Mesendoderm (in vitro differentiated cells): ENCODE measurements around the gene DIPK1A.

Source experiments
- DNase-seq: peaks from one replicate; pipeline ENCODE4 v3.0.0; 2013
- H2AK5ac ChIP-seq: 2 replicates; pipeline ENCODE4 v1.6.1; 2013; ENCODE audit warnings: low read length, inconsistent platforms
- H2BK120ac ChIP-seq: 2 replicates; pipeline ENCODE4 v1.6.1; 2013; ENCODE audit warnings: low read depth, mild to moderate bottlenecking, low read length, moderate library complexity, mixed read lengths
- H2BK15ac ChIP-seq: replicated peaks from 2 replicates; pipeline ENCODE4 v1.6.1; 2013; ENCODE audit warnings: low read depth, mild to moderate bottlenecking, moderate library complexity
- H2BK5ac ChIP-seq: 2 replicates; pipeline ENCODE4 v1.6.1; 2013; ENCODE audit warnings: low read length, inconsistent platforms
- H3K18ac ChIP-seq: 2 replicates; pipeline ENCODE4 v1.6.1; 2013; ENCODE audit warnings: mild to moderate bottlenecking, low read length, mixed read lengths
- H3K23ac ChIP-seq: one replicate; pipeline ENCODE4 v1.6.1; 2013; ENCODE audit warnings: low read length
- H3K27ac ChIP-seq: 2 replicates; pipeline ENCODE4 v1.5.1; 2013; ENCODE audit warnings: low read depth, mild to moderate bottlenecking, inconsistent platforms, low read length, moderate library complexity
- H3K27me3 ChIP-seq: 2 replicates; pipeline ENCODE4 v1.6.1; 2013; ENCODE audit warnings: low read length, control low read depth, mild to moderate bottlenecking, inconsistent platforms; ENCODE audit not compliant: insufficient read depth, poor library complexity
- H3K36me3 ChIP-seq: 2 replicates; pipeline ENCODE4 v1.6.1; 2013; ENCODE audit warnings: low read length, inconsistent platforms; ENCODE audit not compliant: control insufficient read depth, insufficient read depth
- H3K4ac ChIP-seq: one replicate; pipeline ENCODE4 v1.6.1; 2013; ENCODE audit warnings: low read depth, mild to moderate bottlenecking, low read length, moderate library complexity
- H3K4me1 ChIP-seq: 2 replicates; pipeline ENCODE4 v1.6.1; 2013; ENCODE audit warnings: low read depth, low read length, inconsistent platforms; ENCODE audit not compliant: control insufficient read depth
- H3K4me2 ChIP-seq: 2 replicates; pipeline ENCODE4 v1.6.1; 2013; ENCODE audit warnings: low read length
- H3K4me3 ChIP-seq: 2 replicates; pipeline ENCODE4 v1.5.1; 2013; ENCODE audit warnings: mild to moderate bottlenecking, low read length
- H3K56ac ChIP-seq: one replicate; pipeline ENCODE4 v1.6.1; 2013; ENCODE audit warnings: low read length
- H3K79me1 ChIP-seq: 2 replicates; pipeline ENCODE4 v1.6.1; 2013; ENCODE audit warnings: low read length, inconsistent platforms
- H3K79me2 ChIP-seq: 2 replicates; pipeline ENCODE4 v1.6.1; 2013; ENCODE audit warnings: mild to moderate bottlenecking, low read length; ENCODE audit not compliant: control insufficient read depth, insufficient read depth
- H3K9ac ChIP-seq: 2 replicates; pipeline ENCODE4 v1.6.1; 2013; ENCODE audit warnings: low read length, inconsistent platforms
- H4K5ac ChIP-seq: one replicate; pipeline ENCODE4 v1.6.1; 2013; ENCODE audit warnings: low read length
- H4K8ac ChIP-seq: one replicate; pipeline ENCODE4 v1.6.1; 2013; ENCODE audit warnings: low read depth, mild to moderate bottlenecking, control low read depth, low read length, moderate library complexity
- WGBS: extraction: QIAGEN DNeasy Blood & Tissue Kit; methylation state at CpG from one replicate; pipeline ENCODE4 v1.1.7; 2013; ENCODE audit warnings: low lambda C conversion rate, missing lambda C conversion rate; ENCODE audit not compliant: insufficient coverage; ENCODE audit errors: extremely low coverage; 5-methylcytosine and 5-hydroxymethylcytosine counted together

The DIPK1A gene

DNA sequence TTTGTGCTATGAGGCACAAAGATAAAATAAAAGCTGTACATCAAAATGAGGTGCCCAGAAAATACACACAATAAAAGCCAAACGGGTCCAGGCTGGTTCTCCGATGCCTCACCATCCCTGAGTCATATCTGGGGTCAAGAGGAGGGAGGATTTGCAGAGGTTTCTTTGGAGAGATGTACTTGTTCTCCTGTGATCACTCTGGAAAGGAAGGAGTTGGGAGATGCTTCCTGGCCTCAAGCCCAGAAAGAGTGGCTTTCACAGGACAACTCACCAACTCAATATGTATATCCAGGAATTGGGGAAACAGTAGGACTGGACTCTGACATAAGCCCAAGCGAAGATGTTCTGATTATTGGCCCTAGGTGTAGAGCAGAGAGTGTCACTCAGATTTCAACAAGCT, 51.9 kb downstream of the DIPK1A start:
- H3K4ac ChIP-seq, result no peak overlapping the region
- no peak for DNase-seq
- H2BK15ac ChIP-seq, result no peak overlapping the region
- H3K4me1 ChIP-seq, result no peaks in the 10 kb centered on the region
- H4K8ac ChIP-seq, result no peak overlapping the region
- no peak overlapping the region for H2AK5ac ChIP-seq
- H2BK120ac ChIP-seq, result no peak overlapping the region
- no peaks in the 10 kb centered on the region for H3K27me3 ChIP-seq
- H3K79me1 ChIP-seq, result no peaks in the 10 kb centered on the region
- H4K5ac ChIP-seq, result no peak overlapping the region
- no peak overlapping the region for H3K9ac ChIP-seq
- no peak overlapping the region for H3K18ac ChIP-seq
- H3K4me3 ChIP-seq, result no peak overlapping the region
- no peak overlapping the region for H3K4me2 ChIP-seq
- no peak overlapping the region for H3K27ac ChIP-seq
- no CpG with 5 or more reads among the region's 3 CpGs for WGBS
- H3K56ac ChIP-seq, result no peak overlapping the region
- no peak overlapping the region for H2BK5ac ChIP-seq
- H3K36me3 ChIP-seq, result no peaks in the 10 kb centered on the region
- no peak overlapping the region for H3K23ac ChIP-seq
- no peaks in the 10 kb centered on the region for H3K79me2 ChIP-seq

DNA sequence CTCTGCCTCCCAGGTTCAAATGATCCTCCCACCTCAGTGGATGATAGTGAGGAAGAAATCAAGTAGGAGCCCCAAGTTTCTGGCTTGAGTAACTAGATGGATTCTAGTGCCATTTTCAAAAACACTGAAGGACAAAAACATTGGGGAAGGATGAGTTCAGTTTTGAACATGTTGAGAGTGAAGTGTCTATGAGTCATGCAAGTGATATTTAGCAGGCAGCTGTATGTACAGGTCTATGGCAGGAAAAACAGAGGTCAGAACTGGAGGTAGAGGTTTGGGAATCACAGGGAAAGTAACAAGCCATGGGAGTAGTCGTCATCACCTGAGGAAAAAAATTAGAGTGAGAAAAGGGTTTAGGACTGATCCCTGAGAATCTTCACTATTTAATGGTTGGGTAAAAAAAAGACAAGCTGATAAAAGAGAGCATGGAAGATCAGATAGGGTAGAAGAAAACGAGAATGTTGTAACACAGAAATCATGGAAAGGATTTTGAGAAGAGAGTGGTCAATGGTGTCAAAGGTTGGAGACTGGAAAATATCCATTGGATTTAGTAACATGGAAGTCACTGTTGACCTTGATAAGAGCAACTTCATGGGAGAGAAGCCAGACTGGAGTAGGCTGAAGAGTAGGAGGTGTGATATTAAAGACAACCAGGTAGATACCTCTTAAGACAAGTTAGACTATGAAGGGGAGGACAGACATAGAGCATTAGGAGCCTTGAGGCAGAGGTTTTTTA, 53.1 kb downstream of the DIPK1A start:
- Histone ChIP-seq H3K4me2 (no peak overlapping the region), H4K8ac (no peak overlapping the region), H3K79me1 (no peaks in the 10 kb centered on the region), H3K4me1 (no peaks in the 10 kb centered on the region), H3K27ac (no peak overlapping the region), H4K5ac (no peak overlapping the region), H2BK15ac (no peak overlapping the region), H2AK5ac (no peak overlapping the region), H3K4me3 (no peak overlapping the region), H3K4ac (no peak overlapping the region), H3K79me2 (no peaks in the 10 kb centered on the region), H3K36me3 (no peaks in the 10 kb centered on the region), H3K23ac (no peak overlapping the region), H3K18ac (no peak overlapping the region), H3K9ac (no peak overlapping the region), H3K56ac (no peak overlapping the region), H2BK120ac (no peak overlapping the region), H2BK5ac (no peak overlapping the region), H3K27me3 (no peaks in the 10 kb centered on the region)
- no CpG with 5 or more reads among the region's 2 CpGs for WGBS
- no peak for DNase-seq

DNA sequence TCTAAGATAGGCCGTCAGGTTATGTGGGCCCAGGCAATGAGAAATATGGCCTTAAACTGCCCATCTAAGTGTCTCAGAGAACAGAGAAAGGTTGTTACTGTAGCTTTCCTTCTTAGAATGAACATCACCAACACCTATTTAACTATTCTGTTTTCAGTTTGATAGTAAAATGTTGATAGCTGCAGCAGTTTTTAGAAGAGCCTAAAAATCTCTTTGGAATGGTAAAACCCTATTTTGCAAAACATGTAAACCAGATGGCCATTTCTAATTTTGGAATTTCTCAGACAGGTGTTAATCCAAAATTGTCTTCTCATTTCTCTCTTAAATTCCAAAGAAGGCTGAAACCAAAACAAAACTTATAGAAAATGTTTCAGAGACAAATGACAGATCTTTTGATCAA, 57.5 kb downstream of the DIPK1A start:
- H3K4me3 ChIP-seq, result no peak overlapping the region
- no peak overlapping the region for H2BK5ac ChIP-seq
- DNase-seq, result no peak
- no peak overlapping the region for H4K5ac ChIP-seq
- no peak overlapping the region for H3K9ac ChIP-seq
- H3K79me2 ChIP-seq, result no peaks in the 10 kb centered on the region
- H2BK15ac ChIP-seq, result no peak overlapping the region
- no peak overlapping the region for H3K27ac ChIP-seq
- H3K4me1 ChIP-seq, result no peaks in the 10 kb centered on the region
- no peak overlapping the region for H3K56ac ChIP-seq
- H2BK120ac ChIP-seq, result no peak overlapping the region
- no peak overlapping the region for H3K18ac ChIP-seq
- H3K4me2 ChIP-seq, result no peak overlapping the region
- H4K8ac ChIP-seq, result no peak overlapping the region
- H3K36me3 ChIP-seq, result no peaks in the 10 kb centered on the region
- no peaks in the 10 kb centered on the region for H3K79me1 ChIP-seq
- no CpG with 5 or more reads among the region's 1 CpG for WGBS
- no peak overlapping the region for H3K23ac ChIP-seq
- H3K4ac ChIP-seq, result no peak overlapping the region
- H3K27me3 ChIP-seq, result no peaks in the 10 kb centered on the region
- no peak overlapping the region for H2AK5ac ChIP-seq

DNA sequence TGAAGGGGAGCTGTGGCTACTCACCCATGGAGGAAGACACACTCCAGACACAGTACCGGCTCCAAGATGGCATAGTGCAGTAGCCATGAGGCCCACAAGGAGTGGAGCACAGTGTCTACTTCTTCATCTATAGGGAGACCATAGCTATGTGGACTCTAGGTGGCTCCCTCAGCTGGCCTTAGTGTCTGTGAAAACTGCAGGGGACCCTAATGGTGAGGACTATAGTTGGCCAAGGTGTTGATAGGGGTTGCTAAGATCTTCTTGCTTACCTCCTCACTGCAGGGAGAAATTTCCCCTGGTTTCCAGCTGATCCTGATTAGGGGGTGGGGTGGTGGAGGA, 58.9 kb downstream of the DIPK1A start:
- WGBS, result no CpG with 5 or more reads among the region's 1 CpG

DNA sequence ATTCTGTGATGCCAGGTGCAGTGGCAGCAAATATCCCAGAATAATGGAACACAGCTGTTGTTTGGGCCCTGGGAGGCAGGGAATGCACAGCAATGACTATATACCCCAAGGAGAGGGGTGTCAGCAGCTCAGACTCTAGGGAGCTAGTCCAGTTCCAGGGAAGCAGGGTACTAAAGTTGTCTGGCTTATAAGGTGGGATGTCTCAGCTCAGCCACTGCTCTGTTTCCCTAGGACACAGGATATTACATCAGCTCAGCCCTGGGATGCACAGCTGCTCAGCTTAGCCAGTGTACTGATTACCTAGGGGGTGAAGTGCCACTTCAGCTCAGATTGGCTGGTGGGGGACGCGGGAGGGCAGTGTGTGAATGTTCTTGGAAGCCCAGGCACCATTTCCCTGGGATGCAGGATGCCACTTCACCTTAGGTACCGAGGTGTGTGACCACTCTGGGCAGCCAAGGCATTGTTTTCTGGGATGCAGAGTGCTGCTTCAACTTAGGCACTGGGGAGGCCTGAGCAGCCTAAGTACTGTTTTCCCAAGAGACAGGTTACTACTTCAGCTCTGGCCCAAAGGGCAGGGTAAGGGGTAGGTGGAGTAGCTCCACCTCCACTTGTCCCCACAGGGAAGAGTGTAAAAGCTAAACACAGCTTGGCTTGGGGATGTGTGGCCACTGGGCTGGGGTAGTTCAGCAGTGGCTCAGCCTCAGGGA, 59.4 kb downstream of the DIPK1A start:
- Histone ChIP-seq H4K5ac (no peak overlapping the region), H3K4me3 (no peak overlapping the region), H3K79me1 (no peaks in the 10 kb centered on the region), H3K4ac (no peak overlapping the region), H2BK120ac (no peak overlapping the region), H3K79me2 (no peaks in the 10 kb centered on the region), H3K18ac (no peak overlapping the region), H3K36me3 (no peaks in the 10 kb centered on the region), H3K27me3 (no peaks in the 10 kb centered on the region), H3K4me1 (no peaks in the 10 kb centered on the region), H2BK15ac (no peak overlapping the region), H3K4me2 (no peak overlapping the region), H3K23ac (no peak overlapping the region), H3K56ac (no peak overlapping the region), H3K9ac (no peak overlapping the region), H2BK5ac (no peak overlapping the region), H2AK5ac (no peak overlapping the region), H3K27ac (no peak overlapping the region), H4K8ac (no peak overlapping the region)
- DNase-seq, result peak; percentile 13
- WGBS, result no CpG with 5 or more reads among the region's 3 CpGs

More for the DNA sequence above, 58.9 kb downstream of the DIPK1A start:
- Histone ChIP-seq H3K18ac (no peak overlapping the region), H3K4ac (no peak overlapping the region), H3K79me1 (no peaks in the 10 kb centered on the region), H3K79me2 (no peaks in the 10 kb centered on the region), H3K27me3 (no peaks in the 10 kb centered on the region), H4K5ac (no peak overlapping the region), H2AK5ac (no peak overlapping the region), H2BK120ac (no peak overlapping the region), H4K8ac (no peak overlapping the region), H2BK5ac (no peak overlapping the region), H3K23ac (no peak overlapping the region), H3K4me3 (no peak overlapping the region), H3K4me2 (no peak overlapping the region), H3K9ac (no peak overlapping the region), H3K36me3 (no peaks in the 10 kb centered on the region), H3K4me1 (no peaks in the 10 kb centered on the region), H3K56ac (no peak overlapping the region), H2BK15ac (no peak overlapping the region), H3K27ac (no peak overlapping the region)
- DNase-seq, result peak; percentile 28
